HG02943 (cell line): ENCODE data around the gene SRF.

Source experiments
- ATAC-seq: cut with Tn5 transposase; IDR thresholded peaks from one replicate; pipeline ENCODE4 v1.9.1; 2021; ENCODE audit warnings: mild to moderate bottlenecking, low read depth, moderate library complexity; ENCODE audit not compliant: unreplicated experiment

Gene SRF

DNA sequence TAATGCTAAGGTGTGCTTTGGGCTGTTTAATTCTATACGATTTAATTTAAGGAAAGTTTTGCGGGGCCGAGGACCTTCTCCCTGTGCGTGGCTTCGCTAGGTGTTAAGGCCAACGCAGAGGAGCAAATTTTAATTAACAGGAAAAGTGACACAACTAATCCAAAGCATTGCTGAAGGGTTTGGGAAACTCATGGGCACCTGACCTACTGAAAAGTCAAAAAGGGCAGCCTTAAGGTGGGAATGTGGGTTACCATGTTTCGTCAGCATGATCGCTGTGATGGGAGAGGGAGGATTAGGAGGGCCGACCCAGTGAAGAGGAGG lies 10.5 kb downstream of the SRF start:
- ATAC-seq, result no peak

DNA sequence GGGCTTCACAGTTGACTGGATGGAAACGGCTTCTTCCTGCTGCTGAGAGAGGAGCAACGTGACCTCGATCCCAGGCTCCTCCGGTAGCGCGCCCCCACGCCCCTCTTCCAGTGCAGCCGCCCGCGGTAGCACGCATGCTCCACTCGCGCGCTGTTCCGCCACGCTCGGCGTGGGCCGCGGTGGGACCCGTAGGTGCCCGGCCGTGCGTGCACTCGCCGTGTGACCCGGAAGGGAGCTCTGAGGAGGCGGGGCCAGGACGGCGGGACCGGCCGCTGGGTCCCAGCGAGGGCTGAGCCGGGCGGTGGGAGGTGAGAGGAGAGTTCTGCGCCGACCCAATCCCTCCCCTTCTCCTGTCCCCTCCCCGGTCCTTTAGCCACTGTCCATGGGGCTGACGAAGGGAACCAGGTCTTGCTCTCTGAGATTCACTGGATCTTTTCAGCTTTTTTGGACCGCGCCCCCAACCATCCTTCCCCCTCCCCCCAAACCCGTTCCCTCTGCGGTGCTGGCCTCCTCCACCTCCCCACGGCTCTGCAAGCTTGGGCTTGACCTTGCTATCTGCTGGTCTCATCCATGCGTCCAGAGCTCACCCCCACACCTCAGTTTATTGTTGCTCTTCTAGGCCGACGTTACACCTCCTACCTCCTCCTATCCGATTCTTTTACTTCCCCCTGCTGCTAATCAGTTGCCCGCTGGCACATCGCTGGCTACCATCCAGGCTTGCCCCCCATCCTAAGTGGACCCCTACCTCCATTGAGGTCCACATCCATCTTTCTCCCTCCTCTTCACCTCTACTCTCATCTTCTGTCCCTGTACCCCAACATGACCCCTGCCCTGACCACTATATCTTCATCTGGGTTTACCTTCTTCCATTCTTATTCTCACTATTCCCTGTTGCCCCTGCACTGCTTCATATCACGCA lies 11.1 kb downstream of the SRF start, which contains the start of gene CUL9:
Gene CUL9 (plus strand): TSS at position 255 of the 919 bp plus-strand sequence. CDS start 2,115 bp downstream, outside the sequence.
- no peak for ATAC-seq

- ATAC-seq, result no peak
These were observed 12.4 kb downstream of the SRF start for GRCh38 chr6:43183441-43183840.

DNA sequence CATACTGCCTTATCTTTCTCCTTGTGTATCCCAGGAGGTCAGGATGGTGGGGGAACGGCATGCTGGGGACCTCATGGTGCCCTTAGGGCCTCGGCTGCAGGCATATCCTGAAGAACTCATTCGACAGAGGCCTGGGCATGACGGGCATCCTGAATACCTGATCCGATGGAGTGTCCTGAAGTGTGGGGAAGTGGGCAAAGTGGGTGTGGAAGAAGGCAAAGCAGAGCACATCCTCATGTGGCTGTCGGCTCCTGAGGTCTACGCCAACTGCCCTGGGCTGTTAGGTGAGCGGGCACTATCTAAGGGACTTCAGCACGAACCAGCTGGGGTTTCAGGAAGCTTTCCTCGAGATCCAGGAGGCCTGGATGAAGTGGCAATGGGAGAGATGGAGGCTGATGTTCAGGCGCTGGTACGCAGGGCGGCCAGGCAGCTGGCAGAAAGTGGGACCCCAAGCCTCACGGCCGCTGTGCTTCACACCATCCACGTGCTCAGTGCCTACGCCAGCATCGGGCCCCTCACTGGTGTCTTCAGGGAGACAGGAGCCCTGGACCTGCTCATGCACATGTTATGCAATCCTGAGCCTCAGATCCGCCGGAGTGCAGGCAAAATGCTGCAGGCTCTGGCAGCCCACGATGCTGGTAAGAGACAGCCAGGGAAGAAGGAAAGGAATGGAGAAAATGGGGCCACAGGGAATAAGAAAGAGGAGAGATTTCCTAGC lies 13.4 kb downstream of the SRF start:
- ATAC-seq, result no peak

GRCh38 chr6:43185391-43185985 lies 14.4 kb downstream of the SRF start:
- no peak for ATAC-seq

DNA sequence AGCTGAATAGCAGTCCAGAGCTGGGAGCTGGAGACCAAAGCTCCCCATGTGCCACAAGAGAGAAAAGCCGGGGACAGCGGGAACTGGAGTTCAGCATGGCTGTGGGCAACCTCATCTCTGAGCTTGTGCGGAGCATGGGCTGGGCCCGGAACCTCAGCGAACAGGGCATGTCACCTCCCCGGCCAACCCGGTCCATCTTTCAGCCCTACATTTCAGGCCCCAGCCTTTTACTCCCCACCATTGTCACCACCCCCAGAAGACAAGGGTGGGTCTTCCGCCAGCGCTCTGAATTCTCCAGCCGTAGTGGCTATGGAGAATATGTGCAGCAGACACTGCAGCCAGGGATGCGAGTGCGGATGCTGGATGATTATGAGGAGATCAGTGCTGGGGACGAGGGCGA lies 14.9 kb downstream of the SRF start:
- ATAC-seq, result no peak

- no peak for ATAC-seq
These were observed 15.6 kb downstream of the SRF start for GRCh38 chr6:43186706-43187105.

- no peak for ATAC-seq
These were observed 16.8 kb downstream of the SRF start for GRCh38 chr6:43187821-43188220.

DNA sequence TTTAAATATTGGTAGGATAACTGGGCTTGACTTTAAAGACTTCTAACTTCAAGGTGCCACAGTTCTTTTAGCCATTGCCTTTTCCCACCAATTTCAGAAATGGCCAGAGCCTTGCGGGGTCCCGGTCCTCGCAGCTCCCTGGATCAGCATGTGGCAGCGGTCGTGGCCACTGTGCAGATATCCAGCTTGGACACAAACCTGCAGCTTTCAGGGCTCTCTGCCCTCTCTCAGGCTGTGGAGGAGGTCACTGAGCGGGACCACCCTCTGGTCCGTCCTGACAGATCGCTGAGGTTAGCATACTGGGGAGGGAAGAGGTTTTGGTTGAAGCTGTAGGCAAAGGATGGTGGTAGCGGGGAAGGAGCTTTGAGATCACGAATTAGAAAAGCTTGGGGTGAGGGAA lies 17.4 kb downstream of the SRF start:
- ATAC-seq, result no peak

GRCh38 chr6:43189776-43190304 lies 18.8 kb downstream of the SRF start:
- no peak for ATAC-seq

DNA sequence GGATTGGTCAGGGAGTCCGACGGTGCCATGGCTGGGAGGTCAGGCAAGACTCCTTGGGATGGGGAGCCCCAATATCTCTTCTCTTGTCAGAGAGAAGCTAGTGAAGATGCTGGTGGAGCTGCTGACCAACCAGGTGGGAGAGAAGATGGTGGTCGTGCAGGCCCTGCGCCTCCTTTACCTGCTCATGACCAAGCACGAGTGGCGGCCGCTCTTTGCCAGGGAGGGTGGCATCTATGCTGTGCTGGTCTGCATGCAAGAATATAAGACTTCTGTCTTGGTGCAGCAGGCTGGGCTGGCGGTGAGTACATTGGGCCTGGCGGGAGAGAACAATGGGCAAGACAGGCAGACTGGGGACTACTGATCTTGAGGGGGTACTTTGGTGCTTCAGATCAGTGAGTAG lies 21.8 kb downstream of the SRF start:
- no peak for ATAC-seq

DNA sequence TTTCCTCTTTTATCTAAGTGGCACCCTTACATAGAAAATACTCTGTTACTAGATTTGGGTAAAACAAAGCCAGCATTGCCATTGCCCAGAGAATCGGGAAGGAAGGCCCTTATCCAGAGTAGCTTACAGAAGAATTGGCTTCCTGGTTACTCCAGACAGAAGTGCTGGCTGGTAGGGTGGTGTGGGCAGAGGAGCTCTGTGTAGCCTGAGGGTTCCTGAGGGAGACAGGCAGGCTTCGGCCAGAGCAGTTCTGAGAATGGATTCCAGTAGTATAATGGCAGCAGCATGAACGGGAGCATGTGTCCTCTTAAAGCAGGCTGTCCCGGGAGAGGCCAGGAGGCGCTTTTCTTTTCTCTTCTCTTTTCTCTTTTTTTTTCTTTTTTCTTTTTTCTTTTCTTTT lies 22.9 kb downstream of the SRF start:
- ATAC-seq, result no peak

DNA sequence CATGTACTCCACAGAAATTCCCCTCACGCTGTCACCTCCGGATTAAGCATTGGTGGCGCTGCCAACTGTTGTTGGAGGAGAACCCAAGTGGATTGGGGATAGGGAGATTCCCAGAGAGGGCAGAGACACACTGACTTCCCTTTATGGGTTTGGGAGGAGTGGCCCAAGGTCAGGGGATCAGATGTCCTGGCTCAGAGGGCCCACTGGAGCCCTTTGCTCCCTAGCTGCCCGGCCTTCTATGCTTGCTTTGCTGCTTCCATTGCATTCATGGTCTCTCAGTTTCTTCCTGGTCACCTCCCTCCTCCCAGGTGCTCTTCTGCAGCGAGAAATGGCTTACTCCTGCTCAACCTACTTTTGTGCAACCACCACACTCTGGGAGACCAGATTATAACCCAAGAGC lies 25.3 kb downstream of the SRF start:
- ATAC-seq, result no peak

DNA sequence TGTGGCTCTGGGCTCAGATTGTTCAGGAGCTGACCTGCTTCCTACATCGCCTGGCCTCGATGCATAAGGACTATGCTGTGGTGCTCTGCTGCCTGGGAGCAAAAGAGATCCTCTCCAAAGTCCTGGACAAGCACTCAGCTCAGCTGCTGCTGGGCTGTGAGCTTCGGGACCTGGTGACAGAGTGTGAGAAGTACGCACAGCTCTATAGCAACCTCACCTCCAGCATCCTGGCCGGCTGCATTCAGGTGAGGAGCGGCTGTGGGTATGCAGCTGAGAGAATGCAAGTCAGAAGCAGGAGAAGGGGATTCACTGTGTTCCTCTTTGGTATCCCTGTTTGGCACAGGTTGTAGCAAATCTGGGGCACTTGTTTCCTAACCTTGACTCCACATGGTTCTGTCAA lies 28.8 kb downstream of the SRF start:
- ATAC-seq, result no peak

GRCh38 chr6:43200541-43200940 lies 29.5 kb downstream of the SRF start:
- no peak for ATAC-seq

DNA sequence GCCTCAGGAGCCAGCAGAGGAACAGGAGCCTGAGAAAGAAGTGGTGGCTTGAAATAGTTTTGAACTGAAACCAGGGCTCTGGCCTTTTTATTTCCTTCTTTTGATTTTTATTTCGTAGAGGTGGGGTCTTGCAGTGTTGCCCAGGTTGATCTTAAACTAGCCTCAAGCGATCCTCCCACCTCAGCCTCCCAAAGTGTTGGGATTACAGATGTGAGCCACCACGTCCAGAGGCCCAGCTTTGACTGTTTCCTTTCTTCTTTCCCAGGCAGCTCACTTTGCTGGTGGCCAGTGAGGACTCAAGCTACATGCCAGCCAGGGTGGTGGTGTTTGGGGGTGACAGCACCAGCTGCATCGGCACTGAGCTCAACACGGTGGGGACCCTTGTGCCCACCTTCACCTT lies 31.4 kb downstream of the SRF start:
- ATAC-seq, result no peak

DNA sequence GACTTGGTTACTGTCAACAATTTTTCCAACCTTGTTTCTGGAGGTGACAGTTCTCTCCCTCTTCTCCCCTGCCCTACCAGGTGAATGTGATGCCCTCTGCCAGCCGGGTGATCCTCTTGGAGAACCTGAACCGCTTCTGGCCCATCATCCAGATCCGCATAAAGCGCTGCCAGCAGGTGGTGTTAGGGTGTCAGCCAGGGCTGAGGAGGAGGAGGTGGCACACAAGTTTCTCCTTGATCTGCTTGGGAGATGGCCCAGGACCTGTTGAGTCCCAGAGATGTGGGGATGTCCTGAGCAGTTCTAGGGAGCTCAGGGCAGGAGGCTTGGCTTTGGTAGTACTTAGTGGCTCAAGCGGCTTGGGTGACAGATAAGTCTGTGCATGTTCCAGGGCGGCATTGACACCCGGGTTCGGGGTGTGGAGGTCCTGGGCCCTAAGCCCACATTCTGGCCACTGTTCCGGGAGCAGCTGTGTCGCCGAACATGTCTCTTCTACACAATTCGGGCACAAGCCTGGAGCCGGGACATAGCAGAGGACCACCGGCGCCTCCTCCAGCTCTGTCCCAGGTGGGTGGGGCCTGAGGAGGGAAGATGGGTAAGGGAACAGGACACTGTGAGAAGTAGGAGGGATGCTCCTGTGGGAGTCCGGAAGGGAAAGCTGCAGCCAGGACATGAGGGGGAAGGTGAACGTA lies 32.1 kb downstream of the SRF start:
- no peak for ATAC-seq

DNA sequence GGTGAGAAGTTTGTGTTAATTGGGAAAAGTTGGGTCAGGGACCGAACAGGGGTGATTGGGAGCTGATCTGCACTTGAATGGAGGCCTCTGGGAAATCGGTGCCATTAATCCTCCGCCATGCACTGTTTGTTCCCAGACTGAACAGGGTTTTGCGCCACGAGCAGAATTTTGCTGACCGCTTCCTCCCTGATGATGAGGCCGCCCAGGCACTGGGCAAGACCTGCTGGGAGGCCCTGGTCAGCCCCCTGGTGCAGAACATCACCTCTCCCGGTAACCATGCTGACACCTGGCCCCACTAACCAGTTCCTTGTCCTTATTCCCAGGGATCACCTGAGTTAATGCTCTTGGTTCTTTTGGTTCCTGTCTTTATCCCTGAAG lies 32.6 kb downstream of the SRF start:
- no peak for ATAC-seq

- ATAC-seq, result no peak
These were observed 33.4 kb downstream of the SRF start for GRCh38 chr6:43204271-43205105.

DNA sequence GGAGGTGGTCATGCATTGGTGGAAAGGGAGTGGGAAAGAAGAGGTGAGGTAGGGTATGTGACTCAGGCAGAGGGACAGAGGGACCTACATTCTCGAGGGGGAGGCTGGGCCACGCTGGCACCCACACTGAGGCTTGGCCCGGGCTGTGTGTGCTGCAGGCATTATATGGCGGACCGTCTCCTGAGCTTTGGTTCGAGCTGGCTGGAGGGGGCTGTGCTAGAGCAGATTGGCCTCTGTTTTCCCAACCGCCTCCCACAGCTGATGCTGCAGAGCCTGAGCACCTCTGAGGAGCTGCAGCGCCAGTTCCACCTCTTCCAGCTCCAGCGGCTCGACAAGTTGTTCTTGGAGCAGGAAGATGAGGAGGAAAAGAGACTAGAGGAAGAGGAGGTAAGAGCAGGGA lies 34.8 kb downstream of the SRF start:
- no peak for ATAC-seq
